Progenitor cell of endocrine pancreas (in vitro differentiated cells): ENCODE results near the gene SMOC2. TPM values are rescaled to one million over a fixed set of nuclear protein-coding genes. Genes with fewer than 3 reads are reported as not detected.

ENCODE experiments used
- DNase-seq: peaks from one replicate; pipeline ENCODE4 v3.0.0; 2021; ENCODE audit warnings: low spot score; ENCODE audit not compliant: unreplicated experiment
- H3K27ac Mint-ChIP-seq: 2 replicates; pipeline ENCODE4 v1.8.0; 2021; ENCODE audit warnings: mild to moderate bottlenecking, moderate library complexity, mixed read lengths
- H3K27me3 Mint-ChIP-seq: 2 replicates; pipeline ENCODE4 v1.8.0; 2021; ENCODE audit warnings: mixed read lengths
- H3K36me3 Mint-ChIP-seq: 2 replicates; pipeline ENCODE4 v1.8.0; 2022; ENCODE audit warnings: mixed read lengths; ENCODE audit not compliant: insufficient read depth
- H3K4me1 Mint-ChIP-seq: 2 replicates; pipeline ENCODE4 v1.8.0; 2021; ENCODE audit warnings: low read depth, mixed read lengths
- H3K4me3 Mint-ChIP-seq: 2 replicates; pipeline ENCODE4 v1.8.0; 2021; ENCODE audit warnings: low read depth, mild to moderate bottlenecking, moderate library complexity, mixed read lengths
- H3K9me3 Mint-ChIP-seq: 2 replicates; pipeline ENCODE4 v1.8.0; 2021; ENCODE audit warnings: low read depth, mixed read lengths
- CTCF ChIP-seq: fragments of 200-600 bp; sonication (generic); IDR thresholded peaks from one replicate; pipeline ENCODE4 v1.5.0; 2021; ENCODE audit warnings: antibody characterized with exemption, mild to moderate bottlenecking; ENCODE audit not compliant: unreplicated experiment
- total RNA-seq: library from RNA; stranded (reverse); gene quantifications from 2 replicates; pipeline ENCODE4 v1.2.1, GENCODE V29; 2021

The SMOC2 gene
- total RNA-seq, 1 donor from 2014 or later: 5.9 TPM

- H3K4me1 Mint-ChIP-seq: no peaks in the 10 kb centered on the region
- DNase-seq: no peak
- H3K4me3 Mint-ChIP-seq: no peak overlapping the region
- H3K27ac Mint-ChIP-seq: no peak overlapping the region
- H3K27me3 Mint-ChIP-seq: peaks cover 2% of the 10 kb centered on the region
- H3K36me3 Mint-ChIP-seq: no peaks in the 10 kb centered on the region
- H3K9me3 Mint-ChIP-seq: peaks cover 3% of the 10 kb centered on the region
- TF ChIP-seq CTCF: no peak
These were observed 267.5 kb downstream of the SMOC2 start for GRCh38 chr6:168708526-168708925.

DNA sequence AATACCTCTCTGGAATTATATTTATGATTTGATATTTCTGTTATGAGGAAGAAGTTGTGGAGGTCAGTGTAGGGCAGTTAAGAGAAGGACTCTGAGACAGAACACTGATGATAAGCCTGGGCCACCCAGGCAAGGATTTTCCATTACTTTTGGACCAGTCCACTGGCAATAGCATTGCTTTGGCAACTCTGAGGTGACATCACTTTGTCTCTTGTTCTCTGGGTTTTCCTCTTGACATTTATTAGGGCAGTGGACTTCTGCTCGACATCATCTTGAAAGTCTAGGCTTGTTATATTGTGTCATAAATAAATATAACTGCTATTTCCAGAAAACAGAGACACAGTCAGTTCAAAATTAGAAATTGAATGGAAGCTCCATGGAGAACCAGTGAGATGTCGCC is 268.0 kb downstream of the SMOC2 start:
- no peak for TF ChIP-seq CTCF
- Mint-ChIP-seq H3K9me3 (peaks cover 3% of the 10 kb centered on the region), H3K4me3 (no peak overlapping the region), H3K27ac (no peak overlapping the region), H3K36me3 (no peaks in the 10 kb centered on the region), H3K4me1 (no peaks in the 10 kb centered on the region), H3K27me3 (peaks cover 2% of the 10 kb centered on the region)
- no peak for DNase-seq

- no peaks in the 10 kb centered on the region for H3K36me3 Mint-ChIP-seq
- H3K27me3 Mint-ChIP-seq: peaks cover 2% of the 10 kb centered on the region
- DNase-seq: no peak
- H3K4me3 Mint-ChIP-seq: no peak overlapping the region
- no peak for TF ChIP-seq CTCF
- H3K9me3 Mint-ChIP-seq: peaks cover 3% of the 10 kb centered on the region
- no peak overlapping the region for H3K27ac Mint-ChIP-seq
- H3K4me1 Mint-ChIP-seq: no peaks in the 10 kb centered on the region
These were observed 268.4 kb downstream of the SMOC2 start for GRCh38 chr6:168709390-168709789.

GRCh38 chr6:168709991-168710390 is 269.0 kb downstream of the SMOC2 start:
- no peaks in the 10 kb centered on the region for H3K4me1 Mint-ChIP-seq
- H3K4me3 Mint-ChIP-seq: no peak overlapping the region
- H3K27me3 Mint-ChIP-seq: peaks cover 2% of the 10 kb centered on the region

DNA sequence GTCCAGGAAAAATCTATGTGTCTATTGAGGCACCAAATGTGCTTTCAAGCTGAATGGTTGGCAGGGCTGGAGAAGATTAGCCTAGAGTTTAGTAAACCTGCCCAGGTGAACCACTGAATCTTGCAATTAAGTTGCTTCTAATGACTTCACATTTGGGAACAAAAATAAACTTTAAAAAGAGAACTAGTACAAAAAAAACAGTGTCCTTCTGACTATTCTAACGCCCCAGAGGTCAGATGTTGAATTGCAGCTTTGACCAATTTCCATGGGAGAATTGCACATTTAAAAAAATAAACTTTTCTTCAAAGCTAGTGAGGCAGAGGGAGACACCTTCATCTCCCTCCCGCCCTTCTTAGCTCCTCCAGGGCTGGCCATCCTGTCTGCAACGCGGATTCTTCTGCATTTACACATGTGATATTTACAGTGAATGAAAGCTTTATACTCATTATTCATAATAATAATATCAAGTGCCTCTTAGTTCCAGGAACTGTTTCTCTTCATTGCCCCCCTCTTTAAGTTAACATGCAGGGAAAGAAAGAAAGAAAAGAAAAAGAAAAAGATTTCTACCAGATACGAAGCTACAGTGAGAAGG is 270.2 kb downstream of the SMOC2 start:
- Mint-ChIP-seq H3K27ac (no peak overlapping the region), H3K9me3 (peaks cover 3% of the 10 kb centered on the region), H3K4me1 (no peaks in the 10 kb centered on the region), H3K27me3 (peaks cover 2% of the 10 kb centered on the region), H3K4me3 (no peak overlapping the region), H3K36me3 (no peaks in the 10 kb centered on the region)
- peak; percentile 62 for TF ChIP-seq CTCF
- no peak for DNase-seq

More at GRCh38 chr6:168709991-168710390, 269.0 kb downstream of the SMOC2 start:
- Mint-ChIP-seq H3K27ac (no peak overlapping the region), H3K9me3 (peaks cover 3% of the 10 kb centered on the region), H3K36me3 (no peaks in the 10 kb centered on the region)
- no peak for TF ChIP-seq CTCF
- no peak for DNase-seq
